H1 (cell line): Measurements from ENCODE around the gene PLD6.

Experiments
- BCL11A ChIP-seq, 2 experiments: IDR thresholded peaks; one replicate each; pipeline ENCODE4 v1.6.1; 2011; ENCODE audit warnings: low read depth in 2 of 2, low read length in 2 of 2, mild to moderate bottlenecking in 2 of 2
- CTCF ChIP-seq, 3 experiments: IDR thresholded peaks; 1 replicate in 2 of 3; 2 replicates in 1 of 3; pipeline versions ENCODE4 v1.5.1 to v1.6.1; 2011; ENCODE audit warnings: low read length in 3 of 3, mild to moderate bottlenecking in 3 of 3, inconsistent platforms in 2 of 3, low read depth in 1 of 3, moderate library complexity in 1 of 3; ENCODE audit not compliant: insufficient read depth in 1 of 3; ENCODE audit errors: control extremely low read depth in 1 of 3
- GTF2F1 ChIP-seq: IDR thresholded peaks from 2 replicates; pipeline ENCODE4 v1.6.1; 2012; ENCODE audit warnings: low read depth, low read length, improper control_type of control experiment, borderline replicate concordance
- JUND ChIP-seq: IDR thresholded peaks from 2 replicates; pipeline ENCODE4 v1.6.1; 2011; ENCODE audit warnings: mild to moderate bottlenecking, improper control_type of control experiment, low read length
- POLR2A ChIP-seq, 2 experiments: IDR thresholded peaks; 1 replicate in 1 of 2; 2 replicates in 1 of 2; pipeline ENCODE4 v1.6.1; 2011; ENCODE audit warnings: low read depth in 2 of 2, low read length in 2 of 2, mild to moderate bottlenecking in 2 of 2; ENCODE audit errors: control extremely low read depth in 1 of 2
- RFX5 ChIP-seq: IDR thresholded peaks from 2 replicates; pipeline ENCODE4 v1.6.1; 2011; ENCODE audit warnings: low read depth, low read length, improper control_type of control experiment, borderline replicate concordance
- SP1 ChIP-seq: IDR thresholded peaks from 2 replicates; pipeline ENCODE4 v1.6.1; 2011; ENCODE audit warnings: low read depth, low read length
- TBP ChIP-seq: IDR thresholded peaks from 2 replicates; pipeline ENCODE4 v1.6.1; 2011; ENCODE audit warnings: low read depth, low read length, improper control_type of control experiment

- TF ChIP-seq GTF2F1, result no peak
- TF ChIP-seq BCL11A (IDR thresholded peaks at IDR 0.05; ENCODE audit: low read depth in 2 of 2, low read length in 2 of 2), result no peak
- no peak for TF ChIP-seq CTCF (IDR thresholded peaks at IDR 0.05; ENCODE audit: control extremely low read depth in 1 of 3, insufficient read depth in 1 of 3, low read depth in 1 of 3, low read length in 3 of 3)
- no peak for TF ChIP-seq POLR2A (IDR thresholded peaks at IDR 0.05; ENCODE audit: control extremely low read depth in 1 of 2, low read depth in 2 of 2, low read length in 2 of 2)
- TF ChIP-seq RFX5, result no peak
- TF ChIP-seq JUND, result no peak
- TF ChIP-seq SP1, result no peak
- TF ChIP-seq TBP, result no peak
Observed at GRCh38 chr17:17226451-17227265, 20.5 kb upstream of the PLD6 start.
